Heart right ventricle (tissue), 16 donors: ENCODE results near the gene SMAD2. TPM values are rescaled to one million over a fixed set of nuclear protein-coding genes. Genes with fewer than 3 reads are reported as not detected.

Source experiments
- ATAC-seq, 8 donors: fragments of 200-7000 bp; cut with Tn5 transposase; one replicate each; pipeline ENCODE4 v1.9.1; 2020; ENCODE audit warnings: mild to moderate bottlenecking in 8 of 8, moderate library complexity in 8 of 8, moderate number of reproducible peaks in 1 of 8
- DNase-seq, 2 donors: peaks; one replicate each; pipeline ENCODE4 v3.0.0-alpha.2; 2020
- H3K27ac ChIP-seq, 10 donors: fragments of 200-600 bp; sonication (generic) in 2 of 10; one replicate each; pipeline versions ENCODE4 v1.5.0 to v1.8.0; 2020 to 2022; ENCODE audit warnings: mild to moderate bottlenecking in 3 of 10
- H3K27me3 ChIP-seq, 7 donors: fragments of 200-600 bp; one replicate each; pipeline ENCODE4 v1.8.0; 2021 to 2022; ENCODE audit warnings: mild to moderate bottlenecking in 2 of 7
- H3K36me3 ChIP-seq, 9 donors: fragments of 200-600 bp; sonication (generic) in 1 of 9; one replicate each; pipeline versions ENCODE4 v1.5.0 to v1.8.0; 2020 to 2022; ENCODE audit warnings: mild to moderate bottlenecking in 2 of 9
- H3K4me1 ChIP-seq, 9 donors: fragments of 200-600 bp; sonication (generic) in 1 of 9; one replicate each; pipeline versions ENCODE4 v1.5.0 to v1.8.0; 2020 to 2022; ENCODE audit warnings: mild to moderate bottlenecking in 4 of 9
- H3K4me3 ChIP-seq, 10 donors: fragments of 200-600 bp; sonication (generic) in 2 of 10; one replicate each; pipeline versions ENCODE4 v1.5.0 to v1.8.0; 2020 to 2022; ENCODE audit warnings: mild to moderate bottlenecking in 7 of 10, moderate library complexity in 2 of 10
- H3K9me3 ChIP-seq, 11 donors: fragments of 200-600 bp in 10 of 11; sonication (generic) in 2 of 11; one replicate each; pipeline versions ENCODE4 v1.5.0 to v1.8.0; 2013 to 2022; ENCODE audit warnings: mild to moderate bottlenecking in 2 of 11, control low read depth in 1 of 11, moderate library complexity in 1 of 11
- CTCF ChIP-seq, 9 donors: fragments of 200-600 bp; sonication (generic) in 2 of 9; IDR thresholded peaks; one replicate each; pipeline versions ENCODE4 v1.5.0 to v1.8.0; 2021 to 2022; ENCODE audit warnings: antibody characterized with exemption in 9 of 9, mild to moderate bottlenecking in 5 of 9, moderate library complexity in 1 of 9
- WGBS, 2 donors: extraction: QIAGEN DNeasy Blood & Tissue Kit; methylation state at CpG; one replicate each; pipeline ENCODE4 v1.1.7; 2013; ENCODE audit warnings: inconsistent platforms in 1 of 2; 5-methylcytosine and 5-hydroxymethylcytosine counted together
- intact Hi-C, 10 donors: fragments of 100-400 bp; cut with DNase I; formaldehyde crosslinking; loops; one replicate each; pipeline versions ENCODE4 v1.11.1 to v1.14.2; 2022
- polyA plus RNA-seq, 2 donors: library from polyadenylated mRNA; stranded (reverse); fragments of 200-250 nt; gene quantifications; one replicate each; pipeline ENCODE4 v1.2.3, GENCODE V29; 2013
- total RNA-seq, 10 donors: library from RNA; stranded (reverse); fragmentation: NEBNext Ultra II Directional in 3 of 10; extraction: Animal tissue kit (Norgen Biotek cat#: 25700) in 3 of 10; gene quantifications; one replicate each; pipeline versions ENCODE4 v1.2.1 to v1.2.4, GENCODE V29; 2021 to 2023
- donor health status: Arrhythmogenic right ventricular cardiomyopathy.
- donor health status: ischemic (EF 13 %, LVEDD 7.1; RV severe dilation, severe dysfunction).
- donor health status: healthy with polysubstance abuse.
- donor health status: DM: no; HTN: yes; CAD: no.
- donor health status: DM: no; HTN: no; CAD: no.
- donor health status: ischemic (EF 25% LVEDD 6.9; RV normal size, moderate dysfunction).
- donor health status: ischemic (EF 25% LVEDD 5.7; RV mildly dilated, moderate dysfunction).
- donor health status: healthy.
- donor health status: DM: yes; HTN: yes; CAD: no.
- donor health status: Ischemic cardiomyopathy.
- donor health status: ischemic (EF 35%, LVEDD 5.7; RV mildly dilated, moderate dysfunction).
- donor health status: nonischemic (EF 11% LVEDD 7.7; RV severe dilation, severe dysfunction).
- donor health status: DM: yes; HTN: yes; CAD: no.
- donor health status: PGD.
- donor health status: ischemic (EF 29% LVEDD 5.4; RV normal size, mild dysfunction).
- donor health status: nonischemic (EF 23%, LVEDD 6.1; RV moderate dilation, normal function).

SMAD2 gene
- total and polyA plus RNA-seq, 12 donors = 11.6 to 118 (median 92.9) TPM

GRCh38 chr18:47898055-47898454 lies 32.4 kb downstream of the SMAD2 start:
- Histone ChIP-seq H3K4me3 (no peak overlapping the region), H3K9me3 (peaks cover 0 to 14% (median 0%) of the 10 kb centered on the region in 11 donors), H3K4me1 (peaks cover 0 to 77% (median 35%) of the 10 kb centered on the region in 9 donors), H3K27ac (no peak overlapping the region), H3K27me3 (no peaks in the 10 kb centered on the region), H3K36me3 (peaks cover 0 to 25% (median 4%) of the 10 kb centered on the region in 9 donors)
- DNase-seq (no peak), ATAC-seq (no peak)
- intact Hi-C loops = loop anchor here in 1 of 10 donors (10.0 kb wide), 1 partner anchor 47 kb away; no protein-coding TSS in a partner anchor
- no peak for TF ChIP-seq CTCF (IDR thresholded peaks at IDR 0.05)
- WGBS, 2 donors = 27 to 29% methylated on average over 3 of the region's 3 CpGs

GRCh38 chr18:47895565-47896250 lies 34.8 kb downstream of the SMAD2 start:
- Histone ChIP-seq H3K9me3 (peaks cover 0 to 10% (median 0%) of the 10 kb centered on the region in 11 donors), H3K4me3 (no peak overlapping the region), H3K4me1 (peaks cover 0 to 63% (median 25%) of the 10 kb centered on the region in 9 donors), H3K27ac (no peak overlapping the region), H3K36me3 (peaks cover 0 to 39% (median 5%) of the 10 kb centered on the region in 9 donors), H3K27me3 (no peaks in the 10 kb centered on the region)
- TF ChIP-seq CTCF (IDR thresholded peaks at IDR 0.05) = no peak
- ATAC-seq (no peak), DNase-seq (no peak)
- intact Hi-C loops = loop anchor here in 1 of 10 donors (10.0 kb wide), 1 partner anchor 49 kb away; no protein-coding TSS in a partner anchor
- 94 to 96% methylated on average over 2 of the region's 2 CpGs for WGBS, 2 donors

- no peak overlapping the region for H3K4me3 ChIP-seq
- H3K9me3 ChIP-seq = no peaks in the 10 kb centered on the region
- TF ChIP-seq CTCF (IDR thresholded peaks at IDR 0.05) = no peak
- H3K27me3 ChIP-seq = no peaks in the 10 kb centered on the region
- H3K27ac ChIP-seq = peak overlapping the region in 2 of 10 donors; percentile 5
- peaks cover 0 to 54% (median 25%) of the 10 kb centered on the region in 9 donors for H3K4me1 ChIP-seq
- 45 to 59% methylated on average over 9 of the region's 9 CpGs for WGBS, 2 donors
- intact Hi-C loops = loop anchor here in 1 of 10 donors (10.0 kb wide), 1 partner anchor 51 kb away; no protein-coding TSS in a partner anchor
- DNase-seq (no peak), ATAC-seq (peak in 6 of 8 donors; percentile 42 to 92 (median 76))
- peaks cover 0 to 54% (median 5%) of the 10 kb centered on the region in 9 donors for H3K36me3 ChIP-seq
These were observed 36.3 kb downstream of the SMAD2 start for GRCh38 chr18:47893939-47894699.

GRCh38 chr18:47893047-47893446 lies 37.4 kb downstream of the SMAD2 start:
- Histone ChIP-seq H3K9me3 (no peaks in the 10 kb centered on the region), H3K27me3 (no peaks in the 10 kb centered on the region), H3K36me3 (peaks cover 0 to 63% (median 5%) of the 10 kb centered on the region in 9 donors), H3K4me3 (no peak overlapping the region), H3K27ac (no peak overlapping the region), H3K4me1 (peaks cover 0 to 43% (median 17%) of the 10 kb centered on the region in 9 donors)
- no peak for TF ChIP-seq CTCF (IDR thresholded peaks at IDR 0.05)
- DNase-seq (no peak), ATAC-seq (no peak)
- intact Hi-C loops = loop anchor here in 1 of 10 donors (10.0 kb wide), 1 partner anchor 52 kb away; no protein-coding TSS in a partner anchor
- WGBS, 2 donors = 91 to 93% methylated on average over 5 of the region's 5 CpGs
